ENCODE results near the gene MAST2.

The MAST2 gene

DNA sequence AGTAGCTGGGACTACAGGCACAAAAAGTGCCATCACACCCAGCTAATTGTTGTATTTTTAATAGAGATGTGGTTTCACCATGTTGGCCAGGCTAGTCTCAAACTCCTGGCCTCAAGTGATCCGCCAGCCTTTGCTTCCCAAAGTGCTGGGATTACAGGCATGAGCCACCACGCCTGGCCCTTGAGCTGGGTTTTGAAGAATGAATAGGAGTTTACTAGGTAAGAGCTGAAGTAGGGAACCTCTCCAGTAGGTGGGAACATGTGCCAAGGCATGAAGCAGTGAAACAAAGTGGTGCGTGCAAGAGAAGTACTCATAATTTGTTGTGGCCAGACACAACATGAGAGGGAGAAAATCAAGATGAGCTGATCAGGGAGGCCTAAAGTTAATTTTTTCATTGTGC lies 55.8 kb downstream of the MAST2 start:
- Histone ChIP-seq H3K27me3 (ENCODE audit: insufficient read depth, low read length, poor library complexity, severe bottlenecking) (no peaks in the 10 kb centered on the region), H3K4me1 (ENCODE audit: insufficient read depth, low read length, poor library complexity, severe bottlenecking) (peaks cover 16% of the 10 kb centered on the region), H2AFZ (ENCODE audit: low read length) (no peak overlapping the region), H3F3A (ENCODE audit: low read depth) (peaks cover 6% of the 10 kb centered on the region; the same call in 1 of the 2 replicates), H3K9me3 (ENCODE audit: insufficient read depth, low read depth, low read length) (no peaks in the 10 kb centered on the region), H3K4me3 (ENCODE audit: low read length, poor library complexity, severe bottlenecking) (no peak overlapping the region), H3K9ac (ENCODE audit: low read depth, low read length, poor library complexity, severe bottlenecking) (no peak overlapping the region), H3K9me2 (replicated peaks; ENCODE audit: low read depth, low read length) (no peaks in the 10 kb centered on the region), H3K36me3 (ENCODE audit: insufficient read depth, low read length) (no peaks in the 10 kb centered on the region), H3K4me2 (ENCODE audit: low read depth, low read length, poor library complexity, severe bottlenecking) (no peak overlapping the region), H3K79me2 (ENCODE audit: insufficient read depth, low read length) (0 out of 2 replicates have a peak, but pooled peaks cover 5% of the 10 kb centered on the region), H4K20me1 (ENCODE audit: insufficient read depth, low read length, poor library complexity, severe bottlenecking) (no peaks in the 10 kb centered on the region)
- no peak for TF ChIP-seq EZH2phosphoT487 (IDR thresholded peaks at IDR 0.05; ENCODE audit: borderline replicate concordance)
- TF ChIP-seq, protein P1, sequence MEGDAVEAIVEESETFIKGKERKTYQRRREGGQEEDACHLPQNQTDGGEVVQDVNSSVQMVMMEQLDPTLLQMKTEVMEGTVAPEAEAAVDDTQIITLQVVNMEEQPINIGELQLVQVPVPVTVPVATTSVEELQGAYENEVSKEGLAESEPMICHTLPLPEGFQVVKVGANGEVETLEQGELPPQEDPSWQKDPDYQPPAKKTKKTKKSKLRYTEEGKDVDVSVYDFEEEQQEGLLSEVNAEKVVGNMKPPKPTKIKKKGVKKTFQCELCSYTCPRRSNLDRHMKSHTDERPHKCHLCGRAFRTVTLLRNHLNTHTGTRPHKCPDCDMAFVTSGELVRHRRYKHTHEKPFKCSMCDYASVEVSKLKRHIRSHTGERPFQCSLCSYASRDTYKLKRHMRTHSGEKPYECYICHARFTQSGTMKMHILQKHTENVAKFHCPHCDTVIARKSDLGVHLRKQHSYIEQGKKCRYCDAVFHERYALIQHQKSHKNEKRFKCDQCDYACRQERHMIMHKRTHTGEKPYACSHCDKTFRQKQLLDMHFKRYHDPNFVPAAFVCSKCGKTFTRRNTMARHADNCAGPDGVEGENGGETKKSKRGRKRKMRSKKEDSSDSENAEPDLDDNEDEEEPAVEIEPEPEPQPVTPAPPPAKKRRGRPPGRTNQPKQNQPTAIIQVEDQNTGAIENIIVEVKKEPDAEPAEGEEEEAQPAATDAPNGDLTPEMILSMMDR (conservative IDR thresholded peaks at IDR 0.05; ENCODE audit: low read length): no peak

DNA sequence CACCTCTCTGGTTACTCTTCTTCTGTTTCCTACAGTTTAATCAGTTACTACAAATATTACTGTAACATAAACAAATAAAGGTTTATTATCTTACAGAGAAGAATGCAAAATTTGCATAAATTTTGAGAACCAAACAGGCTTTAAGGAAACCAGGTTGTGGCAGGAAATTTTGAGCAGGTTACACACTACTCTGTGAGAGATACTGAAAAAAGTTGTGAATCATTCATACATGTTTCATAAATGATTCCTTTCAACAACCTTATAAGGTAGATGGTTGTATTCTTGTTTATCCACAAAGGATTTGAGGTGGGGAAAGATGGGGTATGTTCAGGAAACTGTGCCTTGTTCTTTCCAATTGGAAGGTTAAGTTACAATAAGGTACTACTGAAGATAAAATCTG lies 58.6 kb downstream of the MAST2 start:
- H3K9ac ChIP-seq (ENCODE audit: low read depth, low read length, poor library complexity, severe bottlenecking): no peak overlapping the region
- H2AFZ ChIP-seq (ENCODE audit: low read length): no peak overlapping the region
- H3K9me2 ChIP-seq (replicated peaks; ENCODE audit: low read depth, low read length): no peaks in the 10 kb centered on the region
- H3K79me2 ChIP-seq (ENCODE audit: insufficient read depth, low read length): 0 out of 2 replicates have a peak, but pooled peaks cover 10% of the 10 kb centered on the region
- TF ChIP-seq, protein P1 (conservative IDR thresholded peaks at IDR 0.05; ENCODE audit: low read length): no peak
- H3K27me3 ChIP-seq (ENCODE audit: insufficient read depth, low read length, poor library complexity, severe bottlenecking): no peaks in the 10 kb centered on the region
- H3K4me1 ChIP-seq (ENCODE audit: insufficient read depth, low read length, poor library complexity, severe bottlenecking): peaks cover 23% of the 10 kb centered on the region
- H3K4me3 ChIP-seq (ENCODE audit: low read length, poor library complexity, severe bottlenecking): no peak overlapping the region
- peaks cover 6% of the 10 kb centered on the region; the same call in 1 of the 2 replicates for H3F3A ChIP-seq (ENCODE audit: low read depth)
- H3K9me3 ChIP-seq (ENCODE audit: insufficient read depth, low read depth, low read length): no peaks in the 10 kb centered on the region
- no peaks in the 10 kb centered on the region for H3K36me3 ChIP-seq (ENCODE audit: insufficient read depth, low read length)
- H4K20me1 ChIP-seq (ENCODE audit: insufficient read depth, low read length, poor library complexity, severe bottlenecking): no peaks in the 10 kb centered on the region
- no peak overlapping the region for H3K4me2 ChIP-seq (ENCODE audit: low read depth, low read length, poor library complexity, severe bottlenecking)

DNA sequence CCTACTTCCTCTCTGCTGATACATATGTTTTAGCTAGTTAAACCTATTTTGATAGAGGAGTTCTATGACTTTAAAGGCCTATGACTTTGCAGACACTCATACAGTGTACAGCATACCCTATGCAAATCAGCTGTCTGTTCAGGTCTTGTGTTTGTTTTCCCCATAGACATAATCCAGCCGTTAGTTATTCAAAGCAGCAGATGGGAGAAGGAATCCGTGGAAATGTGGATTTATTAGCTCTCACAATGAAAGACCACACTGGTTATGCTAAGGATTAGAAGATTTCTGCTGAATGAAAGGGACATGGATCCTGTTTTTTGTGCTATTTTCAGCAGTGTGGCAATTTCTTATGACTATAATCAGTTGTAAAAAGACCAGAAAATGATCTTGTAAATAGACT lies 59.8 kb downstream of the MAST2 start:
- peaks cover 6% of the 10 kb centered on the region; the same call in 1 of the 2 replicates for H3F3A ChIP-seq (ENCODE audit: low read depth)
- no peak overlapping the region for H3K4me2 ChIP-seq (ENCODE audit: low read depth, low read length, poor library complexity, severe bottlenecking)
- H3K4me3 ChIP-seq (ENCODE audit: low read length, poor library complexity, severe bottlenecking): no peak overlapping the region
- H3K9ac ChIP-seq (ENCODE audit: low read depth, low read length, poor library complexity, severe bottlenecking): no peak overlapping the region
- TF ChIP-seq, protein P1 (conservative IDR thresholded peaks at IDR 0.05; ENCODE audit: low read length): no peak
- no peak for TF ChIP-seq EZH2phosphoT487 (IDR thresholded peaks at IDR 0.05; ENCODE audit: borderline replicate concordance)
- peaks cover 27% of the 10 kb centered on the region for H3K4me1 ChIP-seq (ENCODE audit: insufficient read depth, low read length, poor library complexity, severe bottlenecking)
- no peaks in the 10 kb centered on the region for H3K9me2 ChIP-seq (replicated peaks; ENCODE audit: low read depth, low read length)
- no peaks in the 10 kb centered on the region for H3K36me3 ChIP-seq (ENCODE audit: insufficient read depth, low read length)
- H3K27me3 ChIP-seq (ENCODE audit: insufficient read depth, low read length, poor library complexity, severe bottlenecking): no peaks in the 10 kb centered on the region
- 0 out of 2 replicates have a peak, but pooled peaks cover 10% of the 10 kb centered on the region for H3K79me2 ChIP-seq (ENCODE audit: insufficient read depth, low read length)
- no peaks in the 10 kb centered on the region for H3K9me3 ChIP-seq (ENCODE audit: insufficient read depth, low read depth, low read length)
- H4K20me1 ChIP-seq (ENCODE audit: insufficient read depth, low read length, poor library complexity, severe bottlenecking): no peaks in the 10 kb centered on the region
- H2AFZ ChIP-seq (ENCODE audit: low read length): no peak overlapping the region

All from Loucy (cell line).